DND-41 (cell line): Measurements from ENCODE around the gene IRF1.
"Not testable (repeated sequence)": the region's sequence is repeated elsewhere in the genome, so short reads cannot be mapped to it uniquely, and the experiment has no call there.

ENCODE experiments used
- ATAC-seq: fragments of 200-7000 bp; cut with Tn5 transposase; 3 replicates; pipeline ENCODE4 v1.9.1; 2021; ENCODE audit warnings: low read depth; ENCODE audit not compliant: insufficient read depth
- DNase-seq: peaks from one replicate; pipeline ENCODE4 v3.0.0-alpha.2; 2020
- H2AFZ ChIP-seq: 2 replicates; pipeline ENCODE4 v1.6.0; 2012; ENCODE audit warnings: low read depth, low read length
- H3K27ac ChIP-seq: 2 replicates; pipeline ENCODE4 v1.5.1; 2012; ENCODE audit warnings: low read length, inconsistent platforms
- H3K27me3 ChIP-seq: fragments of 200-600 bp; sonication (generic); 2 replicates; pipeline ENCODE4 v1.6.0; 2012; ENCODE audit warnings: low read length, mild to moderate bottlenecking, inconsistent platforms; ENCODE audit not compliant: insufficient read depth, poor library complexity
- H3K36me3 ChIP-seq: 2 replicates; pipeline ENCODE4 v1.5.1; 2012; ENCODE audit warnings: low read length, inconsistent platforms; ENCODE audit not compliant: insufficient read depth
- H3K4me1 ChIP-seq: 2 replicates; pipeline ENCODE4 v1.5.1; 2012; ENCODE audit warnings: mild to moderate bottlenecking, low read length; ENCODE audit not compliant: insufficient read depth
- H3K4me2 ChIP-seq: 2 replicates; pipeline ENCODE4 v1.6.0; 2012; ENCODE audit warnings: mild to moderate bottlenecking, moderate library complexity, low read length, inconsistent platforms; ENCODE audit not compliant: insufficient read depth
- H3K4me3 ChIP-seq, 2 experiments: fragments of 200-600 bp in 1 of 2; shearing (Covaris generic) in 1 of 2; 2 replicates each; pipeline ENCODE4 v1.5.1; 2012 to 2016; ENCODE audit warnings: inconsistent platforms in 2 of 2, low read length in 2 of 2, mild to moderate bottlenecking in 2 of 2, low read depth in 1 of 2, moderate library complexity in 1 of 2
- H3K79me2 ChIP-seq: 2 replicates; pipeline ENCODE4 v1.6.0; 2012; ENCODE audit warnings: low read length, inconsistent platforms; ENCODE audit not compliant: insufficient read depth
- H3K9ac ChIP-seq: 2 replicates; pipeline ENCODE4 v1.6.0; 2012; ENCODE audit warnings: low read depth, mild to moderate bottlenecking, inconsistent platforms, low read length, moderate library complexity
- H3K9me3 ChIP-seq: 2 replicates; pipeline ENCODE4 v1.5.1; 2012; ENCODE audit warnings: low read length, moderate library complexity, mild to moderate bottlenecking, inconsistent platforms; ENCODE audit not compliant: insufficient read depth, severe bottlenecking
- H4K20me1 ChIP-seq: 2 replicates; pipeline ENCODE4 v1.6.0; 2012; ENCODE audit warnings: low read length; ENCODE audit not compliant: insufficient read depth
- EZH2 ChIP-seq: IDR thresholded peaks from 3 replicates; pipeline ENCODE4 v1.6.1; 2012; ENCODE audit warnings: borderline replicate concordance, low read depth, mild to moderate bottlenecking, moderate library complexity, low read length, inconsistent platforms; ENCODE audit not compliant: severe bottlenecking
- TF ChIP-seq, protein P1 (sequence below): IDR thresholded peaks from 2 replicates; pipeline ENCODE4 v1.5.1; 2012; ENCODE audit warnings: borderline replicate concordance, low read length, moderate library complexity, mild to moderate bottlenecking; ENCODE audit not compliant: poor library complexity, severe bottlenecking; ENCODE audit errors: extremely low read depth

IRF1 gene

DNA sequence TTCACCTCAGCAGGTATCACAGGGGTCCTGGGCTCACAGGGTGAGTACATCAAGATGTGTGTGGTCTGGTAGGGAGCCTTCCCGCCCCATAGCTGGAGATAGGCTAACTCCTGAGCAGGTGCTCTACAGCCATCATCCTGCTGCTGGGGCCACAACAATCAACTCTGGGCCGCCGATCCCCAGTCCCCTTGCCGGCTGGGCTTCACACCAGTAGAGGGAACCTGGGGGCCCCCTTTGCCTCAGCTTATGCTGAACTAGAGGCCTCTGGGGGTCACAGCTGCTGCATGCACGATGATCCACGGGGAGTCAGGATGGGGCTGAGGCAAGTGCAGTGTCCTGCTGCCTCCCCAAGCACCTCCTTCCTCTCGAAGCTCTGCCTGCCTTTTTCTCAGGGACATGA lies 46.5 kb downstream of the IRF1 start:
- TF ChIP-seq, protein P1, sequence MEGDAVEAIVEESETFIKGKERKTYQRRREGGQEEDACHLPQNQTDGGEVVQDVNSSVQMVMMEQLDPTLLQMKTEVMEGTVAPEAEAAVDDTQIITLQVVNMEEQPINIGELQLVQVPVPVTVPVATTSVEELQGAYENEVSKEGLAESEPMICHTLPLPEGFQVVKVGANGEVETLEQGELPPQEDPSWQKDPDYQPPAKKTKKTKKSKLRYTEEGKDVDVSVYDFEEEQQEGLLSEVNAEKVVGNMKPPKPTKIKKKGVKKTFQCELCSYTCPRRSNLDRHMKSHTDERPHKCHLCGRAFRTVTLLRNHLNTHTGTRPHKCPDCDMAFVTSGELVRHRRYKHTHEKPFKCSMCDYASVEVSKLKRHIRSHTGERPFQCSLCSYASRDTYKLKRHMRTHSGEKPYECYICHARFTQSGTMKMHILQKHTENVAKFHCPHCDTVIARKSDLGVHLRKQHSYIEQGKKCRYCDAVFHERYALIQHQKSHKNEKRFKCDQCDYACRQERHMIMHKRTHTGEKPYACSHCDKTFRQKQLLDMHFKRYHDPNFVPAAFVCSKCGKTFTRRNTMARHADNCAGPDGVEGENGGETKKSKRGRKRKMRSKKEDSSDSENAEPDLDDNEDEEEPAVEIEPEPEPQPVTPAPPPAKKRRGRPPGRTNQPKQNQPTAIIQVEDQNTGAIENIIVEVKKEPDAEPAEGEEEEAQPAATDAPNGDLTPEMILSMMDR: no peak
- no peak for TF ChIP-seq EZH2
- Histone ChIP-seq H3K9ac (no peak overlapping the region), H3K27me3 (no peaks in the 10 kb centered on the region), H3K27ac (peak overlapping the region; percentile 62), H3K4me3 (no peak overlapping the region), H3K4me1 (peaks cover 48% of the 10 kb centered on the region), H4K20me1 (peaks cover 83% of the 10 kb centered on the region), H3K4me2 (no peak overlapping the region), H2AFZ (no peak overlapping the region), H3K79me2 (peaks cover 99% of the 10 kb centered on the region), H3K36me3 (peaks cover 95% of the 10 kb centered on the region), H3K9me3 (no peaks in the 10 kb centered on the region)
- no peak for DNase-seq
- no peak for ATAC-seq

GRCh38 chr5:132439521-132440089 lies 51.0 kb downstream of the IRF1 start:
- Histone ChIP-seq H2AFZ (no peak overlapping the region), H3K27ac (peak overlapping the region; percentile 64), H3K4me3 (no peak overlapping the region), H3K27me3 (no peaks in the 10 kb centered on the region), H3K9me3 (no peaks in the 10 kb centered on the region), H3K9ac (no peak overlapping the region), H3K36me3 (peaks cover 87% of the 10 kb centered on the region), H3K4me1 (peaks cover 68% of the 10 kb centered on the region), H3K4me2 (no peak overlapping the region), H4K20me1 (peaks cover 85% of the 10 kb centered on the region), H3K79me2 (peaks cover 100% of the 10 kb centered on the region)
- TF ChIP-seq, protein P1: no peak
- TF ChIP-seq EZH2: no peak
- ATAC-seq: peak; percentile 26; the same call in 2 of the 3 replicates
- no peak for DNase-seq

- Histone ChIP-seq H3K4me1 (peaks cover 71% of the 10 kb centered on the region), H3K4me3 (no peak overlapping the region), H3K27ac (peak overlapping the region; percentile 64), H3K36me3 (peaks cover 87% of the 10 kb centered on the region), H3K27me3 (no peaks in the 10 kb centered on the region), H2AFZ (no peak overlapping the region), H4K20me1 (peaks cover 83% of the 10 kb centered on the region), H3K9me3 (no peaks in the 10 kb centered on the region), H3K79me2 (peaks cover 100% of the 10 kb centered on the region), H3K4me2 (no peak overlapping the region), H3K9ac (peak overlapping the region; percentile 2; the same call in 1 of the 2 replicates)
- ATAC-seq (no peak), DNase-seq (no peak)
- TF ChIP-seq, protein P1: no peak
- TF ChIP-seq EZH2: no peak
Measured at GRCh38 chr5:132438917-132439316, 51.7 kb downstream of the IRF1 start.

DNA sequence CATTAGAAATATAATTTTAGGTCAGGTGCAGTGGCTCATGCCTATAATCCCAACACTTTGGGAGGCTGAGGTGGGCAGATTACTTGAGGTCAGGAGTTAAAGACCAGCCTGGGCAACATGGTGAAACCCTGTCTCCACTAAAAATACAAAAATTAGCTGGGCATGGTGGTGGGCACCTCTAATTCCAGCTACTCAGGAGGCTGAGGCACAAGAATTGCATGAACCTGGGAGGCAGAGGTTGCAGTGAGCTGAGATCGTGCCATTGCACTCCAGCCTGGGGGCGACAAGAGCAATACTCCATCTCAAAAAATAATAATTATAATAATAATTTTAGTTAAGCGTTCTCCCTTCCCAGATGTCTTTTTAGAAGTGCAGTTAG lies 52.3 kb downstream of the IRF1 start:
- not testable (repeated sequence) for H2AFZ ChIP-seq, H3K4me2 ChIP-seq, H3K9me3 ChIP-seq, H3K4me3 ChIP-seq, H3K27me3 ChIP-seq, H3K27ac ChIP-seq, DNase-seq, ATAC-seq, H3K9ac ChIP-seq
- peaks cover 99% of the 10 kb centered on the region for H3K79me2 ChIP-seq
- H3K4me1 ChIP-seq: peaks cover 66% of the 10 kb centered on the region
- H4K20me1 ChIP-seq: peaks cover 77% of the 10 kb centered on the region
- peaks cover 82% of the 10 kb centered on the region for H3K36me3 ChIP-seq
